Immature natural killer cell (primary cell): ENCODE measurements around the gene TMEM131L. TPM values are rescaled to one million over a fixed set of nuclear protein-coding genes. Genes with fewer than 3 reads are reported as not detected.
A peak's percentile ranks its signal among the peaks of the same experiment; 100 is the strongest.

Experiments
- DNase-seq, 3 donors: peaks; one replicate each; pipeline ENCODE4 v3.0.0; 2022; ENCODE audit warnings: mixed read lengths in 1 of 3
- H3K27ac Mint-ChIP-seq, 6 donors: one replicate each; pipeline ENCODE4 v1.8.0; 2020; ENCODE audit warnings: mixed read lengths in 6 of 6, mild to moderate bottlenecking in 5 of 6, inconsistent platforms in 4 of 6, moderate library complexity in 3 of 6
- H3K27me3 Mint-ChIP-seq, 3 donors: one replicate each; pipeline ENCODE4 v1.8.0; 2020 to 2021; ENCODE audit warnings: low read depth in 3 of 3, mild to moderate bottlenecking in 3 of 3, mixed read lengths in 3 of 3, moderate library complexity in 3 of 3, inconsistent platforms in 1 of 3
- H3K36me3 Mint-ChIP-seq, 3 donors: one replicate each; pipeline ENCODE4 v1.8.0; 2020; ENCODE audit warnings: mixed read lengths in 3 of 3, inconsistent platforms in 2 of 3, mild to moderate bottlenecking in 2 of 3
- H3K4me1 Mint-ChIP-seq, 2 donors: one replicate each; pipeline ENCODE4 v1.8.0; 2020; ENCODE audit warnings: inconsistent platforms in 2 of 2, mild to moderate bottlenecking in 2 of 2, mixed read lengths in 2 of 2, moderate library complexity in 1 of 2
- H3K4me3 Mint-ChIP-seq, 5 donors: one replicate each; pipeline ENCODE4 v1.8.0; 2020; ENCODE audit warnings: mild to moderate bottlenecking in 5 of 5, mixed read lengths in 5 of 5, inconsistent platforms in 3 of 5, moderate library complexity in 3 of 5
- H3K9me3 Mint-ChIP-seq, 6 donors: one replicate each; pipeline ENCODE4 v1.8.0; 2020; ENCODE audit warnings: mild to moderate bottlenecking in 6 of 6, mixed read lengths in 6 of 6, inconsistent platforms in 4 of 6, moderate library complexity in 3 of 6
- polyA plus RNA-seq, 3 donors: library from polyadenylated mRNA; unstranded; fragments of 300-500 nt; fragmentation: Illumina TruSeq; gene quantifications; one replicate each; pipeline ENCODE4 v1.2.3, GENCODE V29; 2021

TMEM131L gene
- polyA plus RNA-seq, 3 donors from 2014 or later: 9.3 to 32.4 (median 20.6) TPM

- H3K4me3 Mint-ChIP-seq: peak overlapping the region; percentile 67 to 87 (median 81)
- H3K4me1 Mint-ChIP-seq: peaks cover 12 to 20% of the 10 kb centered on the region in 2 donors
- no peak overlapping the region for H3K27ac Mint-ChIP-seq
- peaks cover 0 to 9% (median 7%) of the 10 kb centered on the region in 3 donors for H3K36me3 Mint-ChIP-seq
- no peak for DNase-seq
- H3K9me3 Mint-ChIP-seq: peaks cover 4 to 9% (median 9%) of the 10 kb centered on the region in 6 donors
- peaks cover 7 to 32% (median 9%) of the 10 kb centered on the region in 3 donors for H3K27me3 Mint-ChIP-seq
These were observed 217.6 kb downstream of the TMEM131L start for GRCh38 chr4:153683763-153684181.

- DNase-seq: peak; percentile 34 to 49 (median 37)
- H3K4me3 Mint-ChIP-seq: peak within 1 kb of the TSS; percentile 81 to 87 (median 82)
- H3K9me3 Mint-ChIP-seq: peaks cover 8 to 16% (median 15%) of the 10 kb centered on the region in 6 donors
- peaks cover 2 to 15% (median 13%) of the 10 kb centered on the region in 3 donors for H3K36me3 Mint-ChIP-seq
- no peak within 1 kb of the TSS for H3K27ac Mint-ChIP-seq
- peaks cover 12 to 20% of the 10 kb centered on the region in 2 donors for H3K4me1 Mint-ChIP-seq
- peaks cover 7 to 35% (median 9%) of the 10 kb centered on the region in 3 donors for H3K27me3 Mint-ChIP-seq
These were observed 218.2 kb downstream of the TMEM131L start, which contains the start of gene TLR2 for GRCh38 chr4:153684182-153684970. TSS of gene TLR2 (plus strand) at chr4:153684280. CDS start at chr4:153702908, 18,628 bp downstream.

- no peak for DNase-seq
- Mint-ChIP-seq H3K9me3 (peaks cover 8 to 21% (median 20%) of the 10 kb centered on the region in 6 donors), H3K27me3 (peaks cover 5 to 34% (median 9%) of the 10 kb centered on the region in 3 donors), H3K27ac (no peak overlapping the region), H3K4me3 (peak overlapping the region; percentile 57 to 85 (median 78)), H3K36me3 (peaks cover 4 to 20% (median 19%) of the 10 kb centered on the region in 3 donors), H3K4me1 (peaks cover 12 to 20% of the 10 kb centered on the region in 2 donors)
These were observed 218.8 kb downstream of the TMEM131L start for GRCh38 chr4:153684971-153685371.

Other genes with a start within 250 kb of the TMEM131L start
- gene MND1, start 121.7 kb upstream of the TMEM131L start, polyA plus RNA-seq: under 1 TPM in 2 of 3 donors, not detected in 1; 0.67 to 0.82 TPM
- gene TLR2, start 217.9 kb downstream of the TMEM131L start, polyA plus RNA-seq: 1 to 10 TPM in 2 of 3 donors, under 1 TPM in 1; 0.48 to 2.6 (median 1.5) TPM